ENCODE measurements around the gene PCDHGA1. TPM values are rescaled to one million over a fixed set of nuclear protein-coding genes. Genes with fewer than 3 reads are reported as not detected.

The PCDHGA1 gene
- total RNA-seq, 1 donor from 2014 or later, result 0.13 TPM

- peak overlapping the region; percentile 99 for H3K27ac Mint-ChIP-seq (ENCODE audit: unreplicated experiment)
These were observed 227.4 kb downstream of the PCDHGA1 start for GRCh38 chr5:141557681-141558136.

GRCh38 chr5:141558150-141558549 lies 227.8 kb downstream of the PCDHGA1 start:
- Mint-ChIP-seq H3K36me3 (ENCODE audit: unreplicated experiment) (peaks cover 13% of the 10 kb centered on the region), H3K27ac (ENCODE audit: unreplicated experiment) (peak overlapping the region; percentile 99)
- DNase-seq (ENCODE audit: extremely low spot score, unreplicated experiment), result no peak

More at GRCh38 chr5:141557681-141558136, 227.4 kb downstream of the PCDHGA1 start:
- no peaks in the 10 kb centered on the region for H3K9me3 Mint-ChIP-seq (ENCODE audit: unreplicated experiment)
- peak; percentile 93 for DNase-seq (ENCODE audit: extremely low spot score, unreplicated experiment)
- H3K36me3 Mint-ChIP-seq (ENCODE audit: unreplicated experiment), result peaks cover 10% of the 10 kb centered on the region
- peak overlapping the region; percentile 36 for H3K4me3 Mint-ChIP-seq (ENCODE audit: unreplicated experiment)
- peaks cover 26% of the 10 kb centered on the region for H3K4me1 Mint-ChIP-seq (ENCODE audit: unreplicated experiment)
- no peaks in the 10 kb centered on the region for H3K27me3 Mint-ChIP-seq (ENCODE audit: unreplicated experiment)
- TF ChIP-seq CTCF (IDR thresholded peaks at IDR 0.05), result peak; percentile 89

GRCh38 chr5:141559461-141559860 lies 229.1 kb downstream of the PCDHGA1 start:
- Mint-ChIP-seq H3K4me3 (ENCODE audit: unreplicated experiment) (no peak overlapping the region), H3K4me1 (ENCODE audit: unreplicated experiment) (peaks cover 32% of the 10 kb centered on the region), H3K36me3 (ENCODE audit: unreplicated experiment) (peaks cover 13% of the 10 kb centered on the region), H3K27ac (ENCODE audit: unreplicated experiment) (peak overlapping the region; percentile 99), H3K9me3 (ENCODE audit: unreplicated experiment) (no peaks in the 10 kb centered on the region), H3K27me3 (ENCODE audit: unreplicated experiment) (no peaks in the 10 kb centered on the region)
- no peak for DNase-seq (ENCODE audit: extremely low spot score, unreplicated experiment)
- no peak for TF ChIP-seq CTCF (IDR thresholded peaks at IDR 0.05)

More at GRCh38 chr5:141558150-141558549, 227.8 kb downstream of the PCDHGA1 start:
- H3K4me3 Mint-ChIP-seq (ENCODE audit: unreplicated experiment), result no peak overlapping the region
- peaks cover 26% of the 10 kb centered on the region for H3K4me1 Mint-ChIP-seq (ENCODE audit: unreplicated experiment)
- TF ChIP-seq CTCF (IDR thresholded peaks at IDR 0.05), result peak; percentile 4
- H3K9me3 Mint-ChIP-seq (ENCODE audit: unreplicated experiment), result no peaks in the 10 kb centered on the region
- H3K27me3 Mint-ChIP-seq (ENCODE audit: unreplicated experiment), result no peaks in the 10 kb centered on the region

- TF ChIP-seq CTCF (IDR thresholded peaks at IDR 0.05), result no peak
- H3K4me3 Mint-ChIP-seq (ENCODE audit: unreplicated experiment), result peak overlapping the region; percentile 64
These were observed 229.8 kb downstream of the PCDHGA1 start for GRCh38 chr5:141560151-141560550.

GRCh38 chr5:141560725-141561483 lies 230.6 kb downstream of the PCDHGA1 start:
- peak; percentile 82 for TF ChIP-seq CTCF (IDR thresholded peaks at IDR 0.05)
- no peaks in the 10 kb centered on the region for H3K9me3 Mint-ChIP-seq (ENCODE audit: unreplicated experiment)
- peaks cover 13% of the 10 kb centered on the region for H3K36me3 Mint-ChIP-seq (ENCODE audit: unreplicated experiment)
- H3K4me1 Mint-ChIP-seq (ENCODE audit: unreplicated experiment), result peaks cover 35% of the 10 kb centered on the region
- H3K27me3 Mint-ChIP-seq (ENCODE audit: unreplicated experiment), result no peaks in the 10 kb centered on the region
- H3K4me3 Mint-ChIP-seq (ENCODE audit: unreplicated experiment), result peak overlapping the region; percentile 64
- peak; percentile 89 for DNase-seq (ENCODE audit: extremely low spot score, unreplicated experiment)
- H3K27ac Mint-ChIP-seq (ENCODE audit: unreplicated experiment), result peak overlapping the region; percentile 99

More at GRCh38 chr5:141560151-141560550, 229.8 kb downstream of the PCDHGA1 start:
- Mint-ChIP-seq H3K9me3 (ENCODE audit: unreplicated experiment) (no peaks in the 10 kb centered on the region), H3K4me1 (ENCODE audit: unreplicated experiment) (peaks cover 35% of the 10 kb centered on the region), H3K36me3 (ENCODE audit: unreplicated experiment) (peaks cover 13% of the 10 kb centered on the region), H3K27ac (ENCODE audit: unreplicated experiment) (peak overlapping the region; percentile 99), H3K27me3 (ENCODE audit: unreplicated experiment) (no peaks in the 10 kb centered on the region)
- no peak for DNase-seq (ENCODE audit: extremely low spot score, unreplicated experiment)

Data from osteocyte (in vitro differentiated cells).